ENCODE results near the gene PPP1R12A. TPM values are rescaled to one million over a fixed set of nuclear protein-coding genes. Genes with fewer than 3 reads are reported as not detected.

Gene PPP1R12A
- polyA plus RNA-seq, 1 donor, result 112 TPM

DNA sequence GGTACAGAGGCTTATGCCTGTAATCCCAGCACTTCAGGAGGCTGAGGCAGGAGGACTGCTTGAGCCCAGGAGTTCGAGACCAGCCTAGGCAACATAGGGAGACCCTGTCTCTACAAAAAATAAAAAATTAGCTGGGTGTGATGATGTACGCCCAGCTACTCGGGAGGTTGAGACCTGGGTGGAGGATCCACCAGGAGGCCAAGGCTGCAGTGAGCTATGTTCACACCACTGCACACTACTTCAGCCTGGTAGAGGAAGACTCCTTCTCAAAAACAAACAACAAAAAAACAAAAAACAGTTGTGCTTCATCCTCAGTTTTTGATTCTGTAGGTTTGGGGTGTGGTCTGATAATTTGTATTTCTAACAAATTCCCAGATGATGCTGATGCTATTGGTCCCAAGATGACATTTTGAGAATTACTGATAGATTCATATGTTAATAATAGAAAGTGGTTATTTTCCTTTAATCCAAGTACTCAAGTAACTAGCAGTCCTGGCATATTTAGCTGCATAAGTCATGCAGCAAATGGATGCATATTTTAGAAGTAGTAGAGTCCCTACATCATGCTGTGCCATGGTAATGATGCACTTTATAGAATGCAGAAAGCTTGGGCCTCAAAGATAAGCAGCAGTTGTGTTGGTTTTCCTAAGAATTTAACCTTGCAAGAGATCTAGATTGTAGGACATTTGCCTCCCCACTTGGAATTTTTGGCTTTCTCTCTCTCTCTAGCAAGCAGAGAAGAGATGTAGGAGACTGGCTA, 168.0 kb downstream of the PPP1R12A start:
- DNase-seq, result no peak

DNA sequence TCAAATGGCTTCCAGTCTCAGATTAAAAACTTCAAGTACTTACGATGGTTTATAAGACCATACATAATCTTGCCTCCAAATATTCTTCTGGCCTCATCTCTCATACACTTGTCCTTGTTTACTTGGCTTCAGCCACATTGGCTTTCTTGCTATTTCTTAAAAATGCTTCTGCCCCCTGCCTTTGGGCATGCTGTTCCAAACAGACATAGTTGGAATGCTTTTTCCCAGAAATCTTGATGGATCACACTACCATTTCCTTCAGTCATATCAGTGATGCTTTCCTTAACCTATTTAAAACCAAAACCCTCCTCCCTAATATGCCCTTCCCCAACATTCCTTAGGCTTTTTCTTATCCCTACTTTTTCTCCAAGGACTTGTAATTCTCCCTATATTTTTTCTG, 169.7 kb downstream of the PPP1R12A start:
- no peak for DNase-seq

DNA sequence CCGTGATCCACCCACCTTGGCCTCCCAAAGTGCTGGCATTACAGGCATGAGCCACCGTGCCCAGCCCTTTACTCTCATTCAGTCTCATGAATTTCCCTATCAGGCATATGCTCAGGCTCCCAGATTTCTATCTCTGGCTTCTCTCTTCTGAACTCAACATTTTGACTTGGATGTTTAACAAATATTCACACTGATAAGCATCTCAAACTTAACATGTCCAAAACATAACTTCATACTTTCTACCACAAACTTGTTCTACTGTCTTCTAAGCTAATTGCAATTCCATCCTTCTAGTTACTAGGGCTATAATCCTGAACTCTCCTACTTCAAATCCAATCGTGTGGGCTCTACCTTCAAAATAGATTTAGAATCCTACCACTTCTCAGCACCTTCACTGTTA, 170.3 kb downstream of the PPP1R12A start:
- no peak for DNase-seq

DNA sequence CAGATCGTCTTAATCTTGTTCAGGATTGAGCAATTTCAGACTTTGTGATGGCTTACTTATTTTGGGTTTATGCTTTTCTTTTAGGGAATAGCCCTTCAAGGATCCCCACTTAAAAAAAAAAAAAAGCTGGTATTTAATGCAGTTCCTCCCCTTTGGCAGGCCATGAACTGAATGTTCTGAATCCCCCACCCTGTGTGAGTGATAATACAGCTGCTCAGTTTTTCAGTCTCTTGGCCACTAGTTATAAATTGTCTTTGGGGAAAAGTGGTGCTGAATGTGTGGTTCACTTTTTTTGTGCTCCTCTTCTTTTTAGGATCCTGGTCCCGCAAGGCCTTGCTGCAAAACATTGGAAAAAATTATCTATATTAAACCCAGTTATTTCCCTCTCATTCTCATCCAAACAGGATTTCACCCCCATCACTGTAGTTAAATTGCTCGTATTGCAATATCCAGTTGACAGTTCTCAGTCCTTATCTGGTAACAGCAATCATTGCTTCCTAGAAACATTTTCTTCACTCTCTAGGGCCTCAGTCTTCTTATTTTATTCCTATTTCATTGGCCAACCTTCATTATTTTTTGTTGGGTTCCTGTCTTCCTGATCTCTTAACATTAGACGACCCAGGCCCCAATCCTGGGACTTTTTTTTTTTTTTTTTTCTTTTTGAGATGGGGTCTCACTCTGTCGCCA, 171.0 kb downstream of the PPP1R12A start:
- no peak for DNase-seq

DNA sequence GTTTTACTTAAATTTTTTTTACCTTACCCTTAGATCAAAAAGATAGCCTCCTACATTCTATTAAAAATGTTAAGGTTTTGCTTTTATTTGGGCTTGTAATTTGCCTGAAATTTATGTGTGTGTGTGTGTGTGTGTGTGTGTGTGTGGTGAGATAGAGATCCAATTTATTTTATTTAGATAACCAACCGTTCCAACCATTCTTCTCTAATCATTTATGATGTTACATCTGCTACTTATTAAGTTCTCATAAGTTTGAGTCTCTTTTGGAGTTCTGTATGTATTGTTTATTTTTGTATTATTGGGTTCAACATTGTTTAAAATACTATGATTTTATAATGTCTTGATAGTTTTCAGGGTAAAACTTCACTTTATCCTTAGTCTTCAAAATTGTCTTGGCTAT, 173.6 kb downstream of the PPP1R12A start:
- no peak for DNase-seq

DNA sequence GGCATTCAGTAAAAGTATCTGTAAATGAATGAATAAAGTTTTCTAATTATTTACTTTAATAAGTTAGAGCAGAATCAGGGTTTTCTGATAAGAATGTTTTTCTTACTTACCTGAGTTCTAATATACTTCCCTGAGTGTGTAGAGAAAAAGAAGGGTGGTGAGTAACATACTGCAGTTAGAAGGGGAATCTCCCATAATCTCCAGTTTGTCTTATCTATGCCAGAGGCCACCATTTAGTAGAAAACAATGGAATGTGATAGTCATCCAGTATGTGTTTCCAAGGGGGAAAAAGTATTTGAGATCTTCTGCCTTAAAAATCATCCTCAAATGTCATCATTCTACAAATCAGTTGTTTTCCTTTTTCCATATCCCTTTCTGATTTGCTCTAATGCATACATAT, 187.6 kb downstream of the PPP1R12A start:
- DNase-seq, result no peak

DNA sequence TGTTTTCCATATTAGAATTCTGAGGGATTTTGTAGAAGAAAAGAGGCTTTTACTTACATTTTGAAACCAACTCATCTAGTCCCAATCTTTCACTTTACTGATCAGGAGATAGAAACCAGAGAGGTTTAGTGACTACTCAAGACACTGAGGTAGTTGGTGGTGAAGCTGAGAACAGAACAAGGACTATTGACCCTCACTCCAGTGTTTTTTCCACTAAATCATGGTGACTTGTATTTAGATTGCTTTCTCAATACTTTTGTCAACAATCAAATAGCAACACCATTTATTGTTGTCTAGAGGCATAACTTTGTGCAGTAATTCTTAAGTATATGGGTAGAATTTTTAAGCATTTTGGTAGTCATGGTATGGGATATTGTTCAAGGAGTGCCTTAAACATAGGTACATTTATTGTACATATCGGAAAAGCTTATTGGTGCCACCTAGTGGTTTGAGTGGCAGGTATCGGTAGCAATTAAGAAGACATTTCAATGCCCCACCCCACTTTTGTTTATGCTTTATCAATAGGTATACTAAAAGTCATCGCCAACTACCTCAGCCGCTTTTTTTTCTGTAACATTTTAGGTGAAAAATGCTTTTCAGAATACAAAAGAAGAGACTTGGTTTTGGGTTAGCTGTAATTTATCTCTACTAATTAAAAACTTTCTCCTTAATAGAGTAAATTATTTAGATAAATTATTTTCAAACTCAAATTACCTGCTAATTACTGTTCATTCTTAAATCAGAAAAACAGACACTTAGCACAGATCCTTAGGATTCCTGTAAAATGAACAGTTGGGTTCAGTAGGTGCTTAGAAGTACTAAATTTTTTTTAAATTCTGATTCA, 196.8 kb downstream of the PPP1R12A start:
- DNase-seq, result peak; percentile 47

DNA sequence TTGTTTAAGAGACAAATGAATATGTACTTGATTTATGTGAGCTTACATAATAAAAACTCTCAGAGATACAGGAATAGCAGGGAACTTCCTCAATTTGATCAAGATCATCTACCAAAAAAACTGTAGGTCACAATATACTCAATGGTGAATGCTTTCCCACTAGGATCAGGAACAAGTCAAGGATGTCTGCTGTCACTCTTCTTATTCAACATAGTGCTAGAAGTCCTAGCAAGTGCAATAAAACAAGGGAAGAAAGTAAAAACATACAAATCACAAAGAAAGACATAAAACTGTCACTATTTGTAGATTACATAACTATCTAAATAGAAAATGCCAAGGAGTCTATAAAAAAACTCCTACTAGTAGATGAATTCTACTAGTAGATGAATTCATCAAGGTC, 202.3 kb downstream of the PPP1R12A start:
- no peak for DNase-seq

DNA sequence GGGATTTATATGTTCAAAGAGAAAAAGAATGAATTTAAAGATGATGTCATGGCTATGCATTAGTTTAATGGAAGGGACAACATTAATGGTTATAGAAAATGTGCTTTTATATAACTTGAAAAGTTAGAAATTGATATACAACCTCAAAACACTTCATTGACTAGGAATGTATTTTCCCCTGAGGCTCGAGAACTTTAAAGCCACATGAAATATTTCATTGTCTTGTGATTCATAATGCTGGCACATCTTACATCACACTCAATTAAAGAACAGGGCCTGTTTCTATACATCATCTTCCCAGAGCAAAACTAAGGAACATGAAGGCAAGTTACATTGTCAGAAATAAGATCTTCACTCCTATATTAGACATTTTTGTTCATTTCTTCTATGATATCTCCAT, 208.9 kb downstream of the PPP1R12A start:
- no peak for DNase-seq

Other genes starting within 250 kb of the PPP1R12A start
- gene PAWR, start 244.1 kb downstream of the PPP1R12A start, polyA plus RNA-seq (ENCODE audit: insufficient read length), result 146 TPM
- 0.95 TPM for gene OTOGL, start 164.4 kb upstream of the PPP1R12A start, polyA plus RNA-seq (ENCODE audit: insufficient read length)